ENCODE results near the gene SCN1B. TPM values are rescaled to one million over a fixed set of nuclear protein-coding genes. Genes with fewer than 3 reads are reported as not detected.
A peak's percentile ranks its signal among the peaks of the same experiment; 100 is the strongest.

SCN1B gene
- total and polyA plus RNA-seq, 2 experiments from 2014 or later: 1.6 to 4.2 TPM

- no peaks in the 10 kb centered on the region for H3K27me3 ChIP-seq
- H3K36me3 ChIP-seq: no peaks in the 10 kb centered on the region
- TF ChIP-seq CTCF (IDR thresholded peaks at IDR 0.05; ENCODE audit: low read depth, low read length): no peak
- no peaks in the 10 kb centered on the region for H3K4me1 ChIP-seq (ENCODE audit: low read depth)
- no peak overlapping the region for H3K4me3 ChIP-seq
- H3K9me3 ChIP-seq (ENCODE audit: low read depth): no peaks in the 10 kb centered on the region
- no peak overlapping the region for H3K27ac ChIP-seq
- no peak for DNase-seq (ENCODE audit: low read depth in 1 of 2, low spot score in 1 of 2)
These were observed 55.7 kb downstream of the SCN1B start for GRCh38 chr19:35085947-35086346.

- DNase-seq (ENCODE audit: low read depth in 1 of 2, low spot score in 1 of 2): no peak
- Histone ChIP-seq H3K27me3 (no peaks in the 10 kb centered on the region), H3K27ac (no peak overlapping the region), H3K4me3 (no peak overlapping the region), H3K4me1 (ENCODE audit: low read depth) (no peaks in the 10 kb centered on the region), H3K36me3 (no peaks in the 10 kb centered on the region), H3K9me3 (ENCODE audit: low read depth) (no peaks in the 10 kb centered on the region)
- TF ChIP-seq CTCF (IDR thresholded peaks at IDR 0.05; ENCODE audit: low read depth, low read length): no peak
These were observed 56.2 kb downstream of the SCN1B start for GRCh38 chr19:35086455-35086854.

- H3K4me1 ChIP-seq (ENCODE audit: low read depth): no peaks in the 10 kb centered on the region
- H3K4me3 ChIP-seq: no peak overlapping the region
- H3K27me3 ChIP-seq: no peaks in the 10 kb centered on the region
- DNase-seq (ENCODE audit: low read depth in 1 of 2, low spot score in 1 of 2): no peak
- no peak for TF ChIP-seq CTCF (IDR thresholded peaks at IDR 0.05; ENCODE audit: low read depth, low read length)
- no peak overlapping the region for H3K27ac ChIP-seq
- no peaks in the 10 kb centered on the region for H3K9me3 ChIP-seq (ENCODE audit: low read depth)
- no peaks in the 10 kb centered on the region for H3K36me3 ChIP-seq
These were observed 57.1 kb downstream of the SCN1B start for GRCh38 chr19:35087393-35087792.

GRCh38 chr19:35088131-35088913 lies 58.1 kb downstream of the SCN1B start:
- no peak overlapping the region for H3K27ac ChIP-seq

GRCh38 chr19:35089554-35089953 lies 59.3 kb downstream of the SCN1B start:
- Histone ChIP-seq H3K9me3 (ENCODE audit: low read depth) (no peaks in the 10 kb centered on the region), H3K4me1 (ENCODE audit: low read depth) (no peaks in the 10 kb centered on the region), H3K36me3 (no peaks in the 10 kb centered on the region), H3K4me3 (no peak overlapping the region), H3K27me3 (no peaks in the 10 kb centered on the region), H3K27ac (no peak overlapping the region)
- DNase-seq (ENCODE audit: low read depth in 1 of 2, low spot score in 1 of 2): no peak
- TF ChIP-seq CTCF (IDR thresholded peaks at IDR 0.05; ENCODE audit: low read depth, low read length): no peak

More at GRCh38 chr19:35088131-35088913, 58.1 kb downstream of the SCN1B start:
- Histone ChIP-seq H3K4me1 (ENCODE audit: low read depth) (no peaks in the 10 kb centered on the region), H3K27me3 (no peaks in the 10 kb centered on the region), H3K9me3 (ENCODE audit: low read depth) (no peaks in the 10 kb centered on the region), H3K36me3 (no peaks in the 10 kb centered on the region), H3K4me3 (no peak overlapping the region)
- peak in 1 of 2 donors; percentile 76 for DNase-seq (ENCODE audit: low read depth in 1 of 2, low spot score in 1 of 2)
- TF ChIP-seq CTCF (IDR thresholded peaks at IDR 0.05; ENCODE audit: low read depth, low read length): no peak

Other genes with a start within 250 kb of the SCN1B start
- gene ZNF30, start 103.6 kb upstream of the SCN1B start, total RNA-seq: 4.6 and 4.7 TPM in 2 replicates
- gene ZNF30, start 103.6 kb upstream of the SCN1B start, polyA plus RNA-seq: 4.1 and 7.8 TPM in 2 replicates
- gene ZNF792, start 66.2 kb upstream of the SCN1B start, total RNA-seq: 8.9 and 14.0 TPM in 2 replicates
- 2.6 and 4.6 TPM in 2 replicates for gene ZNF792, start 66.2 kb upstream of the SCN1B start, polyA plus RNA-seq
- 68.8 and 113 TPM in 2 replicates for gene GRAMD1A, start 30.1 kb upstream of the SCN1B start, total RNA-seq
- 84.6 and 127 TPM in 2 replicates for gene GRAMD1A, start 30.1 kb upstream of the SCN1B start, polyA plus RNA-seq
- 12.9 and 36.2 TPM in 2 replicates for gene HPN, start 11.3 kb downstream of the SCN1B start, total RNA-seq
- gene HPN, start 11.3 kb downstream of the SCN1B start, polyA plus RNA-seq: 21.3 and 43.7 TPM in 2 replicates
- not detected in 2 replicates for gene FXYD3, start 85.4 kb downstream of the SCN1B start, total RNA-seq
- 0.35 TPM in 1 of 2 replicates, not detected in the other for gene FXYD3, start 85.4 kb downstream of the SCN1B start, polyA plus RNA-seq
- 42.0 and 45.5 TPM in 2 replicates for gene LGI4, start 104.6 kb downstream of the SCN1B start, total RNA-seq
- 26.7 and 27.5 TPM in 2 replicates for gene LGI4, start 104.6 kb downstream of the SCN1B start, polyA plus RNA-seq
- 105 and 154 TPM in 2 replicates for gene FXYD1, start 108.4 kb downstream of the SCN1B start, total RNA-seq
- gene FXYD1, start 108.4 kb downstream of the SCN1B start, polyA plus RNA-seq: 268 and 314 TPM in 2 replicates
- 2.6 and 4.5 TPM in 2 replicates for gene FXYD7, start 112.8 kb downstream of the SCN1B start, total RNA-seq
- gene FXYD7, start 112.8 kb downstream of the SCN1B start, polyA plus RNA-seq: 3.5 and 5.0 TPM in 2 replicates
- 12.2 and 14.5 TPM in 2 replicates for gene FXYD5, start 124.3 kb downstream of the SCN1B start, total RNA-seq
- 11.3 and 19.3 TPM in 2 replicates for gene FXYD5, start 124.3 kb downstream of the SCN1B start, polyA plus RNA-seq
- gene FAM187B, start 198.3 kb downstream of the SCN1B start, total RNA-seq: not detected in 2 replicates
- gene FAM187B, start 198.3 kb downstream of the SCN1B start, polyA plus RNA-seq: not detected in 2 replicates
- 40.1 and 63.6 TPM in 2 replicates for gene LSR, start 218.5 kb downstream of the SCN1B start, total RNA-seq
- 77.0 and 91.9 TPM in 2 replicates for gene LSR, start 218.5 kb downstream of the SCN1B start, polyA plus RNA-seq
- gene USF2, start 238.5 kb downstream of the SCN1B start, total RNA-seq: 210 and 235 TPM in 2 replicates
- 27.9 and 31.7 TPM in 2 replicates for gene USF2, start 238.5 kb downstream of the SCN1B start, polyA plus RNA-seq

Measured in cardiac muscle cell (in vitro differentiated cells and primary cell).